ENCODE measurements around the gene NANS.
"Not testable (repeated sequence)": the region's sequence is repeated elsewhere in the genome, so short reads cannot be mapped to it uniquely, and the experiment has no call there.

NANS gene

DNA sequence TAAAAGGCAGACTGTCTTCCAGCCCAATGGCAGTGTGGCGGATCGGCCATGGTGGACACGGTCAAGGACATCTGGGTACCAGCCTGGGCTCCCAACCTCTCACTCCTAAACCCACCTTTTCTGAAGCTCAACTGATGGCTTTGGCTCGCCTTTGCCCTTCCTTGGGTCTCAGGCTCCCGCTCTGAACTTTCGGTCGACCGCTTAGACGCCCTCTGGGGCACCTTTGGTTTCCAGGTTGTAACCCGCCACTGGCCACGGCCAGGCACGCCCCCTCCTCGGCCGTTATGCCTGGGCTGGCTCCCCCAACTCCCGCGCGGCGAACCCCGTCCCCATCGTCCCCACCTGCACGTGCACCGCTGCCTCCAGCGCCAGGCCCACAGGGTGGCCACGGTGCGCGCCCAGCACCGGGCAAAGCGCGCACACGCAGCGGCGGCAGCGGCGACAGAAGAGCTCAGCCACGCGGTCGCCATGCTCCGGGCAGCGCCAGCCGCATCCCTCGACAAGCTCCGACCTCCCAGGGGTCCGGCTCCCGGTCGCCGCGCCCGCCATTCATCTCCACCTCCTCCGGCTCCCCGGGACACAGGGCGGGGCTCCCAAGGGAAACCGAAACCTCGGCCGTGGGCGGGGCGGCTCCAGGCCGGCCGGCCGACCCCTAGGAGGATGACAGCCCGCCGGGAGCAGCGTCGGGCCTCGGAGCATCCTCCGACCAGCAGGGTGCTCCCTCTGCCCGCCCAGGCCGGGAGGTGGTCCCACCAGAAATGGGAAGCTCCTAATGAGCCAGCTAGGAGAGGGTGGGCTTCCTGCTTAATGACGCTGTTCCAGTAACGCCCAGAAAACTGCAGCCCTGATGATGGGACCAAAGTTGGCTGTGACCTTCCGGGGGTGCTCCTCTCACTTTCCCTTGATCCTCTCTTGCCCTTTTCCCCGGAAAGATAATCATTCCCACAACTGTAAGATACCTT, 62.4 kb downstream of the NANS start, which contains the start of gene TRIM14:
TSS of gene TRIM14 (minus strand) at position 583 of the 962 bp plus-strand sequence. CDS start at position 549, 34 bp downstream.
- Histone ChIP-seq H3K36me3 (ENCODE audit: control insufficient read depth, insufficient read depth, low read length) (no peaks in the 10 kb centered on the region), H3K4me3 (ENCODE audit: low read length) (peak within 1 kb of the TSS; percentile 91), H3K27ac (ENCODE audit: low read depth, low read length) (peak within 1 kb of the TSS; percentile 52), H3K27me3 (ENCODE audit: control insufficient read depth, insufficient read depth, low read length) (no peaks in the 10 kb centered on the region), H3K9ac (ENCODE audit: low read length) (peak within 1 kb of the TSS; percentile 92), H3K4me1 (ENCODE audit: control insufficient read depth, insufficient read depth, low read length) (no peaks in the 10 kb centered on the region)

DNA sequence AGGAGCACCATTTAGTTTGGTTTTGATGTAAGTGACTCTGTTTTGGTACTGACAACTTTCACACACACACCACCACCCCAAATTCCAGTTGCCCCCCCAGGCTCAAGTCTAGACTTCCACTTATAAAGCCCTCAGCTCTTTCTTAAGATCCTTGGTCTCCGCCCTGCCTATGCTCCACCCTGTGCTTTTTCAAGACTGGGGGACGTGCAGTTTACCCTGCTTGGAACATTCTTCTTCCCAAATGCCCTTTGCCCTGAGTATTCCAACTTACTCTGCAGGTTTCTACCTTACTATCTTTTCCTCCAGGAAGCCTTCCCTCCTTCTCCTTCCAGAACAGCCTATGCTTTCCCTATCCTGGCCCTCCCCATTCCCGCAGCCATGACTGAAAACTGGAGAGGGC, 63.9 kb downstream of the NANS start:
- Histone ChIP-seq H3K27ac (ENCODE audit: low read depth, low read length) (no peak overlapping the region), H3K27me3 (ENCODE audit: control insufficient read depth, insufficient read depth, low read length) (no peaks in the 10 kb centered on the region), H3K9ac (ENCODE audit: low read length) (no peak overlapping the region), H3K4me3 (ENCODE audit: low read length) (no peak overlapping the region), H3K4me1 (ENCODE audit: control insufficient read depth, insufficient read depth, low read length) (no peaks in the 10 kb centered on the region), H3K36me3 (ENCODE audit: control insufficient read depth, insufficient read depth, low read length) (no peaks in the 10 kb centered on the region)

DNA sequence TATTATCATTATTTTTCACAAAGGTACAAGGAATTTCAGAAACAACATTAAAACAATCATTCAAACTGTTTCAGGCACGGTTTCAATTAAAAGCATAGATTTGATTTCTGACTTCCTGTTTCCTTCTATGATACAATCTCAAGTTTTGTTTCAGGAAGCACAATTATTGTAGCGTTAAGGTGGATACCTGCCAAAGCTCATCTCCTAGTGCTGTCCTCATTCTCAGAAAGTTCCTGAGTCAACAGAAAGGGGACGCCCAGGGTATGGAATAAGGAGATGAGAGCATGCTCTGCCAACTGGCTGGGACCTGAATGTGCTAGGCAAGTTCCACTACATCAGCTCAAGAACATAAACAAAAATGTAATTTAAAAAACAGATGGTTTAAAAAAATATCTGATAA, 64.5 kb downstream of the NANS start:
- Histone ChIP-seq H3K27ac (ENCODE audit: low read depth, low read length) (no peak overlapping the region), H3K4me1 (ENCODE audit: control insufficient read depth, insufficient read depth, low read length) (no peaks in the 10 kb centered on the region), H3K27me3 (ENCODE audit: control insufficient read depth, insufficient read depth, low read length) (no peaks in the 10 kb centered on the region), H3K9ac (ENCODE audit: low read length) (no peak overlapping the region), H3K36me3 (ENCODE audit: control insufficient read depth, insufficient read depth, low read length) (no peaks in the 10 kb centered on the region), H3K4me3 (ENCODE audit: low read length) (no peak overlapping the region)

DNA sequence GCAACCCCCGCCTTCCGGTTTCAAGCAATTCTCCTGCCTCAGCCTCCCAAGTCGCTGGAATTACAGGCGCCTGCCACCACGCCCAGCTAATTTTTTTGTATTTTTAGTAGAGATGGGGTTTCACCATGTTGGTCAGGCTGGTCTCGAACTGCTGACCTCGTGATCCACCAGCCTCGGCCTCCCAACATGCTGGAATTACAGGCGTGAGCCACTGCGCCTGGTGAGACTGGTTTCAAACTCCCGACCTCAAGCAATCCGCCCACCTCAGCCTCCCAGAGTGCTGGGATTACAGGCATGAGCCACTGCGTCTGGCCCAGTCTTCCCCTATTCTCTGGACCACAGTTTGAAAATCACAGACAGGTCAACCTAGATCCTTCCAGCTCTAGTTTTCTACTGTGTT, 67.6 kb downstream of the NANS start:
- not testable (repeated sequence) for H3K4me3 ChIP-seq (ENCODE audit: low read length); H3K9ac ChIP-seq (ENCODE audit: low read length); H3K27me3 ChIP-seq (ENCODE audit: control insufficient read depth, insufficient read depth, low read length); H3K36me3 ChIP-seq (ENCODE audit: control insufficient read depth, insufficient read depth, low read length); H3K4me1 ChIP-seq (ENCODE audit: control insufficient read depth, insufficient read depth, low read length); H3K27ac ChIP-seq (ENCODE audit: low read depth, low read length)

DNA sequence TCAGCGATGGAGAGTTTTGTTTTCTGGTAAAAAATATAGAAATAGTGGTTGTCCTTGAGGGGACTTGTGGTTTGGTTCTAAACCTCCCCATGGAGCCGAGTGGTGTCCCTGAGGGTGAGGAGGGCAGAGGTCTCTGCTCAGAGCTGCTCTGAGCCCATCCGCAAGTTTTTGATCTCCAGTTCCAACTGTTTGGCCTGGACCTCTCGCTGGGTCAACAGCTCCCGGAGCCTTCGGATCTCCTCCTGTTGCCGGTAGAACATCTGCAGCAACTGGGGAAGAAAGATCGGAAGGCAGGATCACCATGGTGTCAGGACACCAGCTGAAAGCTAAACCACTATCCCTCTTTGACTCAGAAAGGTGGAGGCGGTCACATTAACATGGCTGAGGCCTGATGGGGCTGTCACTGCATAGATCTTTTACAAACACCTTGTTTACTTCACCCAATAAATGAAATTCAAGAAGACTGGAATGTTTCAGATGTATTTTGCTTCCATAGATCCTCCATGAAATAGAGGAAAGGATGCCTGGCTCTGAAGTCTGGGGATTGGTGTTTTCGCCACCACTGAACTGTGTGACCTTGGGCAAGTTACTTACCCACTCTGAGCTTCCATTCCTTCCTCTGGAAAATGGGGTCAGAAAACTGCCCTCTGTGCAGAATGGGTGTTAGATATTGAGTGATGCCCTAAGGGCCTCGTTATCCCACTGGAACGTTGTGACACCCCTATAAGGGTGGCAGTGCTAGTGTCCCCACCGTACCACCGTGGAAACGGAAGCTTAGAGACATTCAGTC, 68.3 kb downstream of the NANS start:
- no peak overlapping the region for H3K27ac ChIP-seq (ENCODE audit: low read depth, low read length)
- H3K36me3 ChIP-seq (ENCODE audit: control insufficient read depth, insufficient read depth, low read length), result no peaks in the 10 kb centered on the region

DNA sequence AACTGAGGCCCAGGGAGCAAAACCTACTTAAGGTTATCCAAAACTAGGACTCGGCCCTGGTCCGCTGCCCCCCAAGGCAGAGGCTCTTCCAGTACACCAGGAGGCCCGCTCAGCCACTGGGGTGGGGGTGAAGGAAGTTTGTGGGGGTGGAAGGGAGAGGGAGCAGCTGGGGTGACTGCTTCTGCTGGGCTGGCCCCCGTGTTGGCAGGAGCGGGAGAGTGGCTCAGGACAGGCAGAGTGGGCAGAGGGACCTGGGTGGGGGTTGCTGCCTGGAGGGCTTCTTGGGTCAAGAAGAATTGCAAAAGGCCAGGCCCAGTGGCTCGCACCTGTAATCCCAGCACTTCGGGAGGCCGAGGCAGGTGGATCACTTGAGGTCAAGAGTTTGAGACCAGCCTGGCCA, 70.7 kb downstream of the NANS start:
- Histone ChIP-seq H3K4me3 (ENCODE audit: low read length) (no peak overlapping the region), H3K27ac (ENCODE audit: low read depth, low read length) (no peak overlapping the region), H3K9ac (ENCODE audit: low read length) (no peak overlapping the region), H3K4me1 (ENCODE audit: control insufficient read depth, insufficient read depth, low read length) (no peaks in the 10 kb centered on the region), H3K27me3 (ENCODE audit: control insufficient read depth, insufficient read depth, low read length) (no peaks in the 10 kb centered on the region), H3K36me3 (ENCODE audit: control insufficient read depth, insufficient read depth, low read length) (no peaks in the 10 kb centered on the region)

More for the DNA sequence above, 68.3 kb downstream of the NANS start:
- no peak overlapping the region for H3K9ac ChIP-seq (ENCODE audit: low read length)
- no peak overlapping the region for H3K4me3 ChIP-seq (ENCODE audit: low read length)
- H3K27me3 ChIP-seq (ENCODE audit: control insufficient read depth, insufficient read depth, low read length), result no peaks in the 10 kb centered on the region
- no peaks in the 10 kb centered on the region for H3K4me1 ChIP-seq (ENCODE audit: control insufficient read depth, insufficient read depth, low read length)

DNA sequence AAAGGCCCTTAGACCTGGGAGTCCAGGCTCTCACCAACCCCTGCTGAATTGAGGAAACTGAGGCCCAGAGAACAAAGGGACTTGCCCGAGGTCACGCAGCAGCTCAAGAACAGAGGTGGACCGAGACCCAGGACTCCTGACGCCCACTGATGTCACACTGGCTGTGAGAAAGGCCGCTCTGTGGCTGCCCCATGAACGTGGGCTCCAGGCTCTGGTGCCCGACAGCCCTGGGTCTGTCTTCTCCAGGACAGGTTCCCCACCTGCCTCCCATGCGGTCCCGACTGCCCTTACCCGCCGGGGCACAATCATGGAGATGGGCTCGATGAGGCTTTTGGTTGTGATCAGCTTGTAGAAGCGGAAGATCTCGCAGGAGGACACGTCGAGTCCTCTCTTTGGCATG, 71.8 kb downstream of the NANS start:
- Histone ChIP-seq H3K27ac (ENCODE audit: low read depth, low read length) (no peak overlapping the region), H3K27me3 (ENCODE audit: control insufficient read depth, insufficient read depth, low read length) (no peaks in the 10 kb centered on the region), H3K4me3 (ENCODE audit: low read length) (no peak overlapping the region), H3K9ac (ENCODE audit: low read length) (no peak overlapping the region), H3K36me3 (ENCODE audit: control insufficient read depth, insufficient read depth, low read length) (peaks cover 5% of the 10 kb centered on the region), H3K4me1 (ENCODE audit: control insufficient read depth, insufficient read depth, low read length) (no peaks in the 10 kb centered on the region)

DNA sequence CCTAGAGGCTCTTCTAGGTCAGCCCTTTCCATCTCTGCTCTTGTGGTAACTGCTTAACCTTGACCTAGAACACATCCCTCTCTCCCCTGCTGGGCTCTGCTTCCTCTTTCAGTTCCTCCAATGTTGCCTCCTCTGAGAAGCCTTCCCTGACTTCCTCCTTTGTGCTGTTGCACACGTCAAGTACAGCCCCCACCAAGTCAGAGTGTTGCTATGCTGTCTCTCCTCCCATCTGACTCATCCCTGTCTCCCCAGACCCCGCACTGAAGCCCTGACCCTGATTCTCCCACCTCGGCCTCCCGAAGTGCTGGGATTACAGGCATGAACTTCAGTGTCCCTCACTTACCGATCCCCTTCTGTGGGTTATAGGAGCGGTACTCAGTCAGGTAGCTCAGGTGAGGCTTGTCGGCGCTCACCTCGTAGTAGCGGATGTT, 72.9 kb downstream of the NANS start:
- H3K36me3 ChIP-seq (ENCODE audit: control insufficient read depth, insufficient read depth, low read length), result peaks cover 6% of the 10 kb centered on the region
- no peaks in the 10 kb centered on the region for H3K4me1 ChIP-seq (ENCODE audit: control insufficient read depth, insufficient read depth, low read length)
- no peak overlapping the region for H3K27ac ChIP-seq (ENCODE audit: low read depth, low read length)
- H3K27me3 ChIP-seq (ENCODE audit: control insufficient read depth, insufficient read depth, low read length), result no peaks in the 10 kb centered on the region
- no peak overlapping the region for H3K9ac ChIP-seq (ENCODE audit: low read length)
- H3K4me3 ChIP-seq (ENCODE audit: low read length), result no peak overlapping the region

DNA sequence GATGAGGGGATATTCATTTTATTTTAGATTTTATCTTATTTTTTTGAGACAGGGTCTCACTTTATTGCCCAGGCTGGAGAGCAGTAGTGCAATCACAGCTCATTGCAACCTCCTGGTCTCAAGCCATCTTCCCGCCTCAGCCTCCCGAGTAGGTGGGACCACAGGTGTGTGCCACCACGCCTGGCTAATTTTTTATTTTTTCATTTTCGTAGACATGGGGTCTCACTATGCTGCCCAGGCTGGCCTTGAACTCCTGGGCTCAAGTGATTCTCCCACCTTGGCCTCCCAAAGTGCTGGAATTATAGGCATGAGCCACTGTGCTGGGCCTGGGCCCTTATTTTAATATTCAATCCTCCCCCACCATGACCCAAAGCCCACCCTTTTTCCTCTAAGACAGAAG, 73.5 kb downstream of the NANS start:
- not testable (repeated sequence) for H3K27ac ChIP-seq (ENCODE audit: low read depth, low read length); H3K4me1 ChIP-seq (ENCODE audit: control insufficient read depth, insufficient read depth, low read length); H3K36me3 ChIP-seq (ENCODE audit: control insufficient read depth, insufficient read depth, low read length); H3K9ac ChIP-seq (ENCODE audit: low read length); H3K4me3 ChIP-seq (ENCODE audit: low read length); H3K27me3 ChIP-seq (ENCODE audit: control insufficient read depth, insufficient read depth, low read length)

DNA sequence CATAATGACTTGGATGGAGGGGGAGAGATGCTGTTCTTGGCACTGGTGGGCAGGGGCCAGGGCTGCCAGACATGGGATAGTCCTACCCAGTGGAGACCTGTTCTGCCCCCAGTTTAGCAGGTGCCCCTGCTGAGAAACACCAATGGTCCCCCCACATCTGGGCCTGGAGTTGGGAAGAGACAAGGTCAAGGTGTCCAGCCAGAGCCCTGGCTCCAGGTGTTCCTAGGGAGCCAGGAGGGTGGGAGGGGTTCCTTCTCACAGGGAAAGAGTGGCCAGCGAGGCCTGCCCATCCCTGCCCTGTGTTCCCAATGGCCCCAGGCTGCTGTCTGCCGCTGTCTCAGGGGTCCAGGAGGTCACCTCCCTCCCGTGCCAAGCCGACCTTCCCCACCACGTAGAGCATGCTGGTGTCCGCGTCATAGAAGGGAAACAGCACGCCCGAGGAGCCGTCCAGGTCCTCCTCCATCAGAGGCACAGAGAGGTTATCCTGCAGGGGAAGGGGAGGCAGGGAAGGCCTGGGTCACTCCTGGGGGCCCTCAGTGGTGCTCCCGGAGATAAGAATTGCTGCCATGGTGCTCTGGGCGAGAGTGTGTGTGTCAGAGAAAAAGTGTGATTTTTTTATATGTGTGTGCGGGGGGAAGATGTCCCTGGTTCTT, 74.2 kb downstream of the NANS start:
- H3K4me3 ChIP-seq (ENCODE audit: low read length), result no peak overlapping the region
- no peaks in the 10 kb centered on the region for H3K4me1 ChIP-seq (ENCODE audit: control insufficient read depth, insufficient read depth, low read length)
- H3K9ac ChIP-seq (ENCODE audit: low read length), result no peak overlapping the region
- H3K27ac ChIP-seq (ENCODE audit: low read depth, low read length), result no peak overlapping the region
- H3K36me3 ChIP-seq (ENCODE audit: control insufficient read depth, insufficient read depth, low read length), result peaks cover 6% of the 10 kb centered on the region
- no peaks in the 10 kb centered on the region for H3K27me3 ChIP-seq (ENCODE audit: control insufficient read depth, insufficient read depth, low read length)

DNA sequence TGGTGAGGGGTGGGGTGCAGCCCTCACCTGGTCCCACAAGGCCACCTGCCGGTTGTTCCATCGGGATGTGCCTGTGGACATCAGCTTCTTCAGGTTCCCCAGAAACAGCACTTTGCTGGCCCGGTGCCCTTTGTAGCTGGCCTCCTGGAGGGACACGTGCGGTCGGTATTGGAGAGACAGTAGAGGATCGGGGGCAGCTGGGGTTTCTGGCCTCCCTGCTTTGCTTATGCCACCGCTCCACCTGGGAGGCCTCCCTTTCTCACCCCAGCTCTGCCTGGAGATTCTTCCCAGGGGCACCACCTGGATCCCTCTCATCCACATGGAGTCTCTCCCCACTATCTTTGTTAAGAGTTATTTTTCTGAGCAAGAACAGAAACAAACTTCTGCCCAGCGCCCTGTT, 75.6 kb downstream of the NANS start:
- Histone ChIP-seq H3K4me3 (ENCODE audit: low read length) (no peak overlapping the region), H3K27ac (ENCODE audit: low read depth, low read length) (no peak overlapping the region), H3K36me3 (ENCODE audit: control insufficient read depth, insufficient read depth, low read length) (peaks cover 6% of the 10 kb centered on the region), H3K27me3 (ENCODE audit: control insufficient read depth, insufficient read depth, low read length) (no peaks in the 10 kb centered on the region), H3K9ac (ENCODE audit: low read length) (no peak overlapping the region), H3K4me1 (ENCODE audit: control insufficient read depth, insufficient read depth, low read length) (no peaks in the 10 kb centered on the region)
